ENCODE data around the gene ATXN1.

ATXN1 gene

GRCh38 chr6:16742116-16742515, 19.1 kb downstream of the ATXN1 start:
- no peak for DNase-seq

- no peak for DNase-seq
These were observed 19.9 kb downstream of the ATXN1 start for GRCh38 chr6:16741112-16742016.

GRCh38 chr6:16740097-16740496, 21.2 kb downstream of the ATXN1 start:
- no peak for DNase-seq

- DNase-seq = no peak
These were observed 21.9 kb downstream of the ATXN1 start for GRCh38 chr6:16739329-16739801.

- DNase-seq = no peak
These were observed 23.3 kb downstream of the ATXN1 start for GRCh38 chr6:16737925-16738324.

GRCh38 chr6:16736856-16737775, 24.1 kb downstream of the ATXN1 start:
- no peak for DNase-seq

GRCh38 chr6:16735014-16735413, 26.2 kb downstream of the ATXN1 start:
- DNase-seq = no peak

- DNase-seq = no peak
These were observed 28.2 kb downstream of the ATXN1 start for GRCh38 chr6:16733085-16733484.

GRCh38 chr6:16731478-16732051, 29.7 kb downstream of the ATXN1 start:
- DNase-seq = no peak

- DNase-seq = no peak
These were observed 30.4 kb downstream of the ATXN1 start for GRCh38 chr6:16730738-16731477.

GRCh38 chr6:16729744-16730143, 31.5 kb downstream of the ATXN1 start:
- DNase-seq = no peak

GRCh38 chr6:16729183-16729691, 32.0 kb downstream of the ATXN1 start:
- DNase-seq = no peak

- no peak for DNase-seq
These were observed 32.6 kb downstream of the ATXN1 start for GRCh38 chr6:16728513-16729182.

- DNase-seq = no peak
These were observed 33.3 kb downstream of the ATXN1 start for GRCh38 chr6:16727996-16728395.

- DNase-seq = no peak
These were observed 36.0 kb downstream of the ATXN1 start for GRCh38 chr6:16725145-16725864.

GRCh38 chr6:16723826-16724225, 37.4 kb downstream of the ATXN1 start:
- DNase-seq = no peak

- no peak for DNase-seq
These were observed 37.9 kb downstream of the ATXN1 start for GRCh38 chr6:16723402-16723801.

- DNase-seq = no peak
These were observed 38.6 kb downstream of the ATXN1 start for GRCh38 chr6:16722630-16723029.

- no peak for DNase-seq
These were observed 39.3 kb downstream of the ATXN1 start for GRCh38 chr6:16721977-16722376.

- no peak for DNase-seq
These were observed 40.4 kb downstream of the ATXN1 start for GRCh38 chr6:16720861-16721260.

GRCh38 chr6:16719488-16719887, 41.8 kb downstream of the ATXN1 start:
- DNase-seq = no peak

All from stimulated activated CD4-positive, alpha-beta T cell treated with anti-CD3 and anti-CD28 coated beads, Interleukin-2, amount 100 ng/mL, for 48 hours (primary cell).